GM12878 (cell line): ENCODE data around the gene GEMIN5. TPM values are rescaled to one million over a fixed set of nuclear protein-coding genes. Genes with fewer than 3 reads are reported as not detected.

Experiments
- ATAC-seq: fragments of 200-7000 bp; cut with Tn5 transposase; 3 replicates; pipeline ENCODE4 v1.9.1; 2020; ENCODE audit warnings: mild to moderate bottlenecking, moderate library complexity
- BruUV-seq: library from RNA; stranded (reverse); fragments of 400-500 nt; replicated peaks from 2 replicates; lab custom pipeline; 2021; lab: Mats Ljungman, UMichigan
- CTCF ChIA-PET: fragments of 300-600 bp; sonication (Branson Sonifier 250); formaldehyde crosslinking; extraction: SDS; loops from one replicate; lab custom pipeline; 2021; ENCODE audit warnings: inconsistent platforms; lab: Yijun Ruan, JAX
- POLR2A ChIA-PET: fragments of 350-600 bp; formaldehyde crosslinking; extraction: SDS; loops from one replicate; lab custom pipeline; 2021; ENCODE audit warnings: inconsistent platforms; lab: Charles Lee
- RAD21 ChIA-PET: fragments of 300-600 bp; sonication (Branson Sonifier 250); formaldehyde crosslinking; loops from one replicate; lab custom pipeline; 2023; ENCODE audit warnings: antibody characterized with exemption; ENCODE audit not compliant: unreplicated experiment; lab: Charles Lee
- SMC1A ChIA-PET: fragments of 300-600 bp; sonication (Branson Sonifier 250); formaldehyde crosslinking; loops from one replicate; lab custom pipeline; 2023; ENCODE audit not compliant: unreplicated experiment, uncharacterized antibody; lab: Charles Lee
- DNase-seq: peaks from one replicate; pipeline ENCODE4 v3.0.0-alpha.2; 2011; ENCODE audit warnings: low read depth, low spot score
- FAIRE-seq: peaks from 3 replicates; lab custom pipeline; 2011; peaks lifted over from hg19 to GRCh38; lab: Jason Lieb, UNC
- H2AFZ ChIP-seq: 2 replicates; pipeline ENCODE4 v1.6.0; 2011; ENCODE audit warnings: low read depth, low read length, control low read depth; ENCODE audit not compliant: control insufficient read depth
- H3K27ac ChIP-seq: 2 replicates; pipeline ENCODE4 v1.5.1; 2011; ENCODE audit warnings: control low read depth; ENCODE audit not compliant: control insufficient read depth, insufficient read depth
- H3K27me3 ChIP-seq, 2 experiments: replicated peaks in 1 of 2; 2 replicates each; pipeline versions ENCODE4 v1.6.0 to v1.6.1; 2011; ENCODE audit warnings: low read length in 1 of 2; ENCODE audit not compliant: control insufficient read depth in 2 of 2, insufficient read depth in 2 of 2
- H3K36me3 ChIP-seq, 2 experiments: 2 replicates each; pipeline ENCODE4 v1.5.1; 2011; ENCODE audit warnings: low read length in 1 of 2; ENCODE audit not compliant: control insufficient read depth in 2 of 2, insufficient read depth in 2 of 2
- H3K4me1 ChIP-seq: 2 replicates; pipeline ENCODE4 v1.6.1; 2011; ENCODE audit warnings: mild to moderate bottlenecking, low read length, moderate library complexity, mixed read lengths; ENCODE audit not compliant: control insufficient read depth, insufficient read depth
- H3K4me2 ChIP-seq: 2 replicates; pipeline ENCODE4 v1.6.0; 2011; ENCODE audit warnings: control low read depth; ENCODE audit not compliant: control insufficient read depth, insufficient read depth
- H3K4me3 ChIP-seq: fragments of 200-600 bp; sonication (generic); 2 replicates; pipeline ENCODE4 v1.5.1; 2016
- H3K79me2 ChIP-seq: 2 replicates; pipeline ENCODE4 v1.6.0; 2011; ENCODE audit warnings: low read length; ENCODE audit not compliant: control insufficient read depth, insufficient read depth
- H3K9ac ChIP-seq: 2 replicates; pipeline ENCODE4 v1.8.0; 2011; ENCODE audit warnings: low read length, control low read depth, mixed read lengths; ENCODE audit not compliant: control insufficient read depth, insufficient read depth
- H3K9me3 ChIP-seq: replicated peaks from 3 replicates; pipeline ENCODE4 v1.5.1; 2011; ENCODE audit warnings: mild to moderate bottlenecking, low read length; ENCODE audit not compliant: control insufficient read depth, insufficient read depth
- H4K20me1 ChIP-seq: 2 replicates; pipeline ENCODE4 v1.6.0; 2011; ENCODE audit not compliant: control insufficient read depth, insufficient read depth
- CBX5 ChIP-seq: sonication (generic); IDR thresholded peaks from 2 replicates; pipeline ENCODE4 v1.6.1; 2016; ENCODE audit warnings: low read depth, moderate library complexity, mild to moderate bottlenecking, inconsistent platforms
- HCFC1 ChIP-seq: fragments of 150-350 bp; IDR thresholded peaks from 2 replicates; pipeline ENCODE4 v1.6.1; 2014; ENCODE audit warnings: low read length
- KLF5 ChIP-seq: fragments of 450-650 bp; IDR thresholded peaks from 2 replicates; pipeline ENCODE4 v1.6.1; 2014; ENCODE audit warnings: mild to moderate bottlenecking; ENCODE audit not compliant: partially characterized antibody
- MXI1 ChIP-seq: fragments of 150-350 bp; IDR thresholded peaks from 2 replicates; pipeline ENCODE4 v1.6.1; 2011; ENCODE audit warnings: low read depth, mild to moderate bottlenecking, inconsistent platforms, low read length, improper control_type of control experiment
- WGBS: methylation state at CpG from one replicate; pipeline ENCODE4 v1.1.6; 2016; ENCODE audit warnings: low lambda C conversion rate; ENCODE audit not compliant: insufficient replicate concordance, insufficient coverage; ENCODE audit errors: missing lambda C conversion rate; 5-methylcytosine and 5-hydroxymethylcytosine counted together
- in situ Hi-C: fragments of 300-500 bp; cut with MboI; formaldehyde crosslinking; loops from 9 replicates; pipeline ENCODE4 v1.14.3; 2018; ENCODE audit warnings: mixed read lengths
- intact Hi-C: fragments of 100-400 bp; cut with micrococcal nuclease; formaldehyde crosslinking; loops from one replicate; pipeline ENCODE4 v1.14.2; 2022; ENCODE audit not compliant: unreplicated experiment
- polyA plus RNA-seq, 11 experiments: library from polyadenylated mRNA; depleted of rRNA in 4 of 11; unstranded in 6 of 11; stranded (reverse) in 5 of 11; fragments of >200 nt; fragmentation: Nextera tagmentation in 4 of 11; fragmentation: Illumina TruSeq in 1 of 11; extraction: Ambion mirVana in 4 of 11; extraction: Trizol in 1 of 11; gene quantifications; 1 replicate in 1 of 11; 2 replicates in 10 of 11; pipeline versions ENCODE4 v1.2.1 to v1.2.3, GENCODE V29; 2011 to 2016; ENCODE audit warnings: inconsistent platforms in 2 of 11, missing spikeins in 2 of 11, low read depth in 1 of 11
- total RNA-seq, 4 experiments: library from RNA; depleted of rRNA in 3 of 4; stranded (reverse); fragments of >200 nt in 3 of 4; fragmentation: Illumina TruSeq in 1 of 4; extraction: Trizol in 1 of 4; gene quantifications; 2 replicates each; pipeline versions ENCODE4 v1.2.1 to v1.2.3, GENCODE V29; 2013 to 2021

Gene GEMIN5
- total and polyA plus RNA-seq, 10 of the 15 experiments (the other 5 are each of a cell fraction or from before 2014, with no cell fraction given) = 6.3 to 29.8 (median 23.3) TPM

DNA sequence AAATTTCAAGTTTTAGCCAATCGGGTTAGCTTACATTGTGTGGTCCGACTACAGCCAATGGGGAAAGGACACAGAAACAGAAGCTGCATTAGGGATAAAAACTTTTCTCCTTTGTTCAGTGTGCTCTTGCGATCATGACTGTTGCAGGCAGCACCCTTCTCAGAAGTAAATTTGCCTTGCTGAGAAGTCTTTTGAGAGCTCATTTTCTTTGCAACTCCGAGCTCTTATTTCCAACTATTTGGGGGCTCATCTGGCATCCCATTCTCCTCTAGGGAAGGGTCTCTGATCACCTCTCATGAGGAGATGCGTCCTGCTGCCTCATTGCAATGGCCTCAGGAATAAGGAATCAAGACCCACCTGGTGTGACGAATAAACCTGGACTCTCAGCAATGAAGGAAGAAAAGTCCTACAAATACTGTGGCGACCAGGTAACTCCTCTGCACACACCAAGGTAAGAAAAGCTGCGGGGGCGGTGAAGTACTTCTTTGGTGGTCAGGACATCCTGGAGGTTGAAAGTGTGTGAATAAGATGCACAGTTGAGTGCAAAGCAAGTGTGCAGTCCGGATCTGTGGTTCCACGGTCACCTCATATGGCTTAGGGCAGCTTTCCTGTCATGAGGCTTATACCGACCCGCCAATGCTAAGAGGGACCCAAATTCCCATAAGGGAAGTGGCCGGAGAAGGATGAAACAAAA, 59.2 kb downstream of the GEMIN5 start:
- Histone ChIP-seq H3K9ac (no peak overlapping the region), H3K4me1 (no peaks in the 10 kb centered on the region), H3K9me3 (peaks cover 7% of the 10 kb centered on the region), H3K27me3 (no peaks in the 10 kb centered on the region), H3K4me2 (no peak overlapping the region), H2AFZ (no peak overlapping the region)
- no peak for DNase-seq
- POLR2A ChIA-PET = no interaction called here
- ATAC-seq = no peak
- no TSS peak for BruUV-seq
- CTCF ChIA-PET = interaction anchor here (0.7 kb wide), 1 partner anchor 58 kb away, joined by 6 read pairs; no protein-coding TSS in a partner anchor
- WGBS = 97% methylated on average over 14 of the region's 14 CpGs
- RAD21 ChIA-PET = no interaction called here
- no peak for TF ChIP-seq MXI1
- TF ChIP-seq KLF5 = peak; percentile 41
- peak; percentile 98 for TF ChIP-seq CBX5
- TF ChIP-seq, all 136 proteins: peak for 2
- intact Hi-C loops = no loop called here
- FAIRE-seq = no peak
- H3K27ac ChIP-seq = no peak overlapping the region
- H3K36me3 ChIP-seq = peaks cover 4 to 12% of the 10 kb centered on the region in 2 experiments
- H4K20me1 ChIP-seq = no peaks in the 10 kb centered on the region
- H3K79me2 ChIP-seq = no peaks in the 10 kb centered on the region
- SMC1A ChIA-PET = interaction anchor here (0.7 kb wide), 1 partner anchor 14 kb away, joined by 4 read pairs; no protein-coding TSS in a partner anchor
- no peak overlapping the region for H3K4me3 ChIP-seq
- in situ Hi-C loops = no loop called here

- Histone ChIP-seq H3K4me2 (no peak overlapping the region), H3K9ac (no peak overlapping the region), H3K27ac (no peak overlapping the region), H4K20me1 (no peaks in the 10 kb centered on the region), H2AFZ (no peak overlapping the region), H3K79me2 (no peaks in the 10 kb centered on the region), H3K27me3 (no peaks in the 10 kb centered on the region), H3K4me3 (no peak overlapping the region), H3K9me3 (peaks cover 4% of the 10 kb centered on the region; the same call in 2 of the 3 replicates), H3K4me1 (no peaks in the 10 kb centered on the region), H3K36me3 (peaks cover 4 to 28% of the 10 kb centered on the region in 2 experiments)
- no peak for TF ChIP-seq HCFC1
- in situ Hi-C loops = no loop called here
- ATAC-seq (no peak), FAIRE-seq (no peak), DNase-seq (no peak)
- no TSS peak for BruUV-seq
- intact Hi-C loops = no loop called here
- ChIA-PET RAD21 (no interaction called here), POLR2A (no interaction called here), CTCF (no interaction called here), SMC1A (no interaction called here)
- 98% methylated on average over 5 of the region's 5 CpGs for WGBS
Measured at GRCh38 chr5:154873791-154874331, 64.2 kb downstream of the GEMIN5 start.
